ENCODE data around the gene SORCS2.

Gene SORCS2

DNA sequence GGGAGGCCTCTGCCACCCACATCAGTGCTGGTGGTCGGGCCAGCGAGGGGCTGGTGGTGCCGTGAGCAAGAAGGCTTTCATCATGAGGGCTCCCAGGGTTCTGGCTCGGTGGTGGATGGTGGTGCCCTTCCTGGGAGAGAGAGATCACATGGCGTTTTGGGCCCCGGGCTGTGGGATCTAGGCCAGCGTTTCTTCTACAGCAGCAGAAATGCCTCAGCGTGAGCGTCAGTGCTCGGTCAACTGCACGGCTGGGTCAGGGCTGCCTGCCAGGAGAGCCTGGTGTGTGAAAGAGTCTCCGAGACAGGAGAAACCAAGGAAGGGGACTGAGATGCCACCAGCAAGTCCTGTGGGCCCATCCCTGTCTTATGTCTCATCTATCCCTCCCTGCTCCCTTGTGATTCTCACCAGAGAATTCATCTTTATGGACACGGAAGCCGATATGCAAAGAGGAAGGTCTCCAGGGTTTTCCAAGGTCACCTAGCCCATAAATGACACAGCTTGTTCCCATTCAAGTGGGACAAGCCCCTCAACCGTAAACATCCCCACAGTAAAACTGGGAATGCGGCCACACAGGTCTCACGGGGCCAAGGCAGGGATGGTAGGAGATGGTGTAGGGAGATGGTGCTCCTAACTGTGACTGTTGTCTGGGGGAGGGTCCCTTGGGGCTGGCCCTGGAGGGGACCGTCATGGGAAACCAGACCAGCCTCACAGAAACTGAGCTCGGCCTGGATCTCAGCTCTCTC, 99.2 kb downstream of the SORCS2 start:
- no peak for DNase-seq (ENCODE audit: low read depth)

DNA sequence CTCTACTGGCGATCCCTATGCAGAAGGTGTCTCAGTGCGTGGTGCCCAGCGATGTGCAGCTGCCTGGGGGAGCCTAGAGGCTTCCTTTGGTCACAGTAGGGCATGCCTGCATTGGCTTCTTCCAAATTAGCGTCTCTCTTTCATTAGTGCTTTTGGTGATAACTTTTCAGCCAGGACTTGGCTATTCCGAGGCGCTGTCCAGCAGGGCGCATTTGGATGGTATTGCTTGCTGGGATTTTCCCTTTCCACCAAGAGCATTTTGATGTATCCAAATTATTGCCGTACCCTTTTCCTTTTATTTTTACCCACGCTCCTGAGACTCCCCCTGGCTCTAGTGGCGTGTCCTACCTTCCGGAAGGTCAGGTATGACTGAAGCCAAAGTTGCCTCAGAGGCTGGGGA, 101.4 kb downstream of the SORCS2 start:
- no peak for DNase-seq (ENCODE audit: low read depth)

DNA sequence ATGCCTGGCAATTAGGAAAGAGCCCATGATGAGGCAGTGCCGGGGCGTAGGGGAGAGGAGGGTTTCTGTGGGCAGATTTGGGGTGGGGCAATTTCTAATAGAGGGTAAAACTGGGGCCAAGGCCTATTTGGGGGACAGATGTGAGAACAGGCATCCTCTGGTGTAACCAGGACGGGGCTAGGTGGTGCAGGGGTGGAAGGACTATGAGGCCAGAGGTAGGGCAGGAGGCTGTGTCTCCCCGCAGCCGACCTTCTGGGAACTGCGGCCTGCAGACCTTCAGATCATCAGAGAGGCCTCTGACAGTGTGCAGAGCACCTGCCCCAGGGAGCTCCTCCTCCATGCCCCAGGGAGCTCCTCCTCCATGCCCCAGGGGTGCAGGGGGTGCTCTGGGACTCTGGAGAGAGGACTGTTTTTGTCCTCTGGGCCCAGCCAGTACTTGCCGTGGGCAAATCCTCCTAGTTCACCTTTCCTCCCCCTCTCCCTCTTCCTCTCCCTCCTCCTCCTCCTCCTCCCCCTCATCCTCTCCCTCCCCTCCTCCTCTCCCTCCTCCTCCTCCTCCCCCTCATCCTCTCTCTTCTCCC, 101.9 kb downstream of the SORCS2 start:
- no peak for DNase-seq (ENCODE audit: low read depth)

DNA sequence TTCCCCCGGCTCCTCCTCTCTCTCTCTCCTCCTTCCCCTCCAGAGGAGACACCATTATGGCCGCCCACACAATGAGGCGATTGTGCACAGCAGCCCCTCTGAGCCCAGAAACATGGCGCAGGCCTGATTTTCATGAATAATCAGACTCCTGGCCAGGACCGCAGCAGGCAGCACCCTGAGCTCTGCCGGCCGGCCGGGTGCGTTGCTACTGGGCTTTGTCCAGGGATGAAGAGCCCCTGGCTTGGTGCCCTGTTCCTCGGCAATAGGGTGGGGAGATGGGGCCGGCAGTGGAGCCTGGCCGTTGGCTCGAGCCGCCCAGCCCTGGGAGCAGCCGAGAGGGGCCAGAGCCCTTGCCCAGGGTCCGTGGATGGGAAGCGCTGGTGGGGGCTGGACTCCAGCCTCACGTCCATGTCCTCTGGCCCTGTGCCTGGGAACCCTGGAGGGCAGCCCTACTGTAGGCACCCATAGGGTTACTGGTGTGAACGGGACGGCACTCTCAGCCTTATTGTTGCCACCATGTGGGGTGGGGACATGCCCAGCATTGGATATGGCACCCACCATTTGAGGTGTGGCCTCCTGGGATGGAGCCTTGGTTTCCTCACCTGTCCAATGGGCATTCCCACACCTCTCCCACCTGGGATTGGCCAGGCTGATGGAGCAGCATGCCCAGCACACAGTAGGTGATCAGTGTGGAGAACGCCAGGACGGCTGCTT, 103.0 kb downstream of the SORCS2 start:
- DNase-seq (ENCODE audit: low read depth): no peak

DNA sequence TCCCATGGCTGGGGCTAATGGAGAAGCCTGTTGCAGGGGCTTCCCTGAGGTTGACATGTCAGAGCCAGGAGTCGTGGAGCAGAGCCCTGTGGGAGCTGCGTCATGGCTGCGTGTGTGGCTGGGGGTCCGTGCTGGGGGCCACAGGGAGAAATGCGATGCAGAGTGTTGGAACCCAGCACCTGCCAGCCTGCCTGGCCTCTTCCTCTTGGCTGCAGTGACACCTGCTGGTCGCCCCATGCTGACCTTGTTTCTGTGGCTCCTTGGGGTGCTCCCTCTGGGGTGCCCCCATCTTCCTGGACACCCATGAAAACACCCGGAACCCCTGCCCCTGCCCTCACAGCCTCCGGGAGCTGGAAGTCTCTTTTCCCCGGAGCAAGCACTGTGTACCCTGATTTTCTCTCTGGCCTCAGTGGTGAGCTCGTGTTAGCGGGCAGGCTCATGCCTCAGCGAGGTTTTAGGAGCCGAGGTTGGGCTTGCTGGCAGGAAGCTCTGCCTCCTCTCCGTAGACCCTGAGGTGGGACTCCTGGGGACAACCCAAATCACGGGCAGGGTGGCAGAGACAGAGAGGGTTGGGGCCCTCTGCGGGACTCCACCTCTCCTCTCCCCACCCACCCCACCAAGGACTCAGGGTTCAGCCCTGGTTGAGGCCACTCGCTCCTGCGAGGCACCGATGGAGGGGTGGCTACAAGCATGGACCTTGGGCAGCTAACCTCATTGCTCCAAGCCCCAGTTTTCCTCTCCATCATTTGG, 103.7 kb downstream of the SORCS2 start:
- DNase-seq (ENCODE audit: low read depth): no peak

DNA sequence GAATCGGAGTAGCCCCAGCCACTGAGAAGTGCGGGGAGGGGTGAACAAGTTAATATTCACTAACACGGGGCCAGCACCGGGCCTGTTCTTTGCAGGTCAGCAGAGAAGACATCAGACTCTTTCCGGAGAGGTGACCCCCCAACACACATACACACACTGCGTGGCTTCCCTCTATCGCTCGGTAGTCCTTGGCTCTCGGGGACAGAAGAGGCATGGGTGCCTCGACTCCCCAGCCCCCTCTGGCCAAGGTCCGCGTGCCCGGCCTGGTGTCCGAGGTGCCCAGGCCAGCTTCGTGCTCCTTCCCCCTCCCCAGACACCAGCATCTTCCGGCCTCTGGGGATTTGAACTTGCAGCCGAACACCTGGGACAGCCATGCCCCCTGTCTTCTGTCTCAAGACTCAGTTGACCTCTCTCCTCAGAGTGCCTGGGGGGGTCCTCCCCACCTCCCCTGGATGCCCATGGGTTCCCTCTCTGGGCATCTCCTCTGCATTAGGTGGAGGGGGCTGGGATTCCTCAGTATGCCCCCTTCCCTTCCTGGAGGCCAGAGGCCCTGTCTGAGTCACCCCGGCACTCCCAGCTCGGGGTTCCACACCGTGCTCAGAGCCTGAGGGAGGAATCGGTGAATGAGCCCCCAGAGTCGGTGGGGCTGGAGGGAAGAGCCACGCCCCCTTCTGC, 104.5 kb downstream of the SORCS2 start:
- DNase-seq (ENCODE audit: low read depth): no peak

DNA sequence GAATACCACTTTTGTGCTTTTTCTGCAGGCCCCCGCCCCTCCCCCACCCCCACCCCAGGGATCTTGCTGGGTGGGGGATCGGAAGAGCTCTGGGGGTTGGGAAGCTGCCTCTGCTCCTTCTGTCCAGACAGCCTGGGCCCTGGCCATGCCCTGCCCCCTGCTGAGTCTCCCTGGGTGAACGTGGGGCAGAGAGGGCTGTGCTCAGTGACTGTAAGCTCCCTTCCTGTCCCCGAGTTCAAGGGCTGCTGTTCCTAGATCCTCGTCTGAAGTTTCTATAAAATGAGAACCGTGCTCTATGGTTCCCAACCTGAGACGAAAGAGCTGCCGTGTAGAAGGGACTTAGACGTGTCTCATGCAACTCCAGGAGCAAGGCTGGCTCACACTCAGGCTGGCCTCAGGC, 105.0 kb downstream of the SORCS2 start:
- no peak for DNase-seq (ENCODE audit: low read depth)

DNA sequence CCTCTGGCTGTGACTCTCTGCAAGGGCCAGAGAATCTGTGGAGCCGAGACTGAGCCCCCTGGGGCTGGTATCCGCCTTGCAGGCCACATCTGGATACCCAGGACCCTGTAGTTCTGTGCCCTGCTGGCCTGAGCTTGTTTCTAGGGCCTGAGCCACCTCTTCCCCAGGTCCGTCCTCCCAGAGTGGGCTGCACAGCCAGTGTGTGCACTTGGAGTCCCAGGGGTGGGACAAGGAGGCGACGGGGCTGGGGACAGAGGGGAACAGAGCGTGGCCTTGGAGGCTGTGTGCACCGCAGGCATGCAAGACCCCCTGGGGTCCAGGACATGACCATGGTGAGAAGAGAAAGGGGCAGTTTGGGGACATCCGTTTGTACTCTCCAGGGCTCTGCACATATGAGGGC, 105.5 kb downstream of the SORCS2 start:
- DNase-seq (ENCODE audit: low read depth): no peak

DNA sequence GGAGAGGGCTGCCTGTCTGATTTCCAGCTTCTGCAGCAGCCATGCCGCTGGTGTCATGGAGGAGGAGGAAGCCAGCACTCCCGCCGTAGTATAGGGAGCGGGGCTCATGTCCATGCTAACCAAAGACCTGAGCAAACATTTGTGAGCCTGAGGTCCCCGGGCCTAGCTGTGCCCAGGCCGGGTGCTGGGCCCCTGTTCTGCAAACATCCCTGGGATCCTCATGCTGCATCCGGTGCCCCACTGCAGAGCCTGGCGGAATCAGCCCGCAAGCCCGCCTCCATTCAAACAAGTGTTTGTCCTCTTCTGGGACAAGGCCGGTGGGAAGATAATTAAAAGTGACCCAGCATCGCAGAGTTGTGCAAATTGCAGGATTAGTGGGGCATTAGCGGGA, 106.3 kb downstream of the SORCS2 start:
- DNase-seq (ENCODE audit: low read depth): no peak

DNA sequence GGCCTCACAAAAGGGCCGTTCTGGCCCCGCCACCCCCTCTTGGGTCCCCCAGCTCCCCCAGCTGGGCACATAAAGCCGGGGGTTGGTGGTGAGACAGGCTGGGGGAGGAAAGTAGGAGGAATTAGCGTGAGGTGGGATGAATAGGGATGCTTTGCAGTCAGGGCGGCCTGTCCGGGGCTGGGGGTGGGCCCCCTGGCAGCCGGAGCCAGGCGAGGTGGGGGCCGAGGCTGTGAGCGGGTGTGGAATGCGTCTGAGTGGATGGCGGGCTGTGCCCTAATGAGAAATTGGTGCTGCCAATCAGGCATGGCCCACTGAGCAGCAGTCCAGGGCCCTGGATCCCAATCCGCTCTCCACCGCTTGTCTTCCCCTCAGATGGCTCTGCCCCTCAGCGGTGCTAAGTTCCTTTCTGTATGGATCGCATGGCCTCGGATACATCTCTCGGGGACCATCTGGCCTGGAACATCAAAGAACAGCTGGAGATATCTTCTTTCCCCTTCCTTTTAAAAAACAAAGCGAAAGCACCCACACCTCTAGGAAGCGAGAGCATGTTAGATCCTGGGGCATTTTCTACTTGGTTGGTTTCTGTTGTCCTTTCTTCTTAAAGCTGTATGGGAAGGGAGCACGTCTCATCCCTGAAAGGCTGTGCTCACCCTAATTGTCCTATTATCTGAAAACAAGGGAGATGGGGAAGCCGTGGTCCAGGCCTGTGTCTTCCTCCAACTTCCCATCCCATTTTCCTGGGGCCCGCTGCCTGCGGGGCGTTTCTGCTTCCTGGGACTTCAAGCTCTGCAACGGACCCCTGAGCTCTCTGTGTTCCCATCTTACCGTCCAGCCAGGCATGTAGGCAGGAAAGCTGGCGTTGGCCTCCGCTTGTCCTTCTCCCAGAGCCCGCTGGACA, 106.9 kb downstream of the SORCS2 start:
- DNase-seq (ENCODE audit: low read depth): no peak

DNA sequence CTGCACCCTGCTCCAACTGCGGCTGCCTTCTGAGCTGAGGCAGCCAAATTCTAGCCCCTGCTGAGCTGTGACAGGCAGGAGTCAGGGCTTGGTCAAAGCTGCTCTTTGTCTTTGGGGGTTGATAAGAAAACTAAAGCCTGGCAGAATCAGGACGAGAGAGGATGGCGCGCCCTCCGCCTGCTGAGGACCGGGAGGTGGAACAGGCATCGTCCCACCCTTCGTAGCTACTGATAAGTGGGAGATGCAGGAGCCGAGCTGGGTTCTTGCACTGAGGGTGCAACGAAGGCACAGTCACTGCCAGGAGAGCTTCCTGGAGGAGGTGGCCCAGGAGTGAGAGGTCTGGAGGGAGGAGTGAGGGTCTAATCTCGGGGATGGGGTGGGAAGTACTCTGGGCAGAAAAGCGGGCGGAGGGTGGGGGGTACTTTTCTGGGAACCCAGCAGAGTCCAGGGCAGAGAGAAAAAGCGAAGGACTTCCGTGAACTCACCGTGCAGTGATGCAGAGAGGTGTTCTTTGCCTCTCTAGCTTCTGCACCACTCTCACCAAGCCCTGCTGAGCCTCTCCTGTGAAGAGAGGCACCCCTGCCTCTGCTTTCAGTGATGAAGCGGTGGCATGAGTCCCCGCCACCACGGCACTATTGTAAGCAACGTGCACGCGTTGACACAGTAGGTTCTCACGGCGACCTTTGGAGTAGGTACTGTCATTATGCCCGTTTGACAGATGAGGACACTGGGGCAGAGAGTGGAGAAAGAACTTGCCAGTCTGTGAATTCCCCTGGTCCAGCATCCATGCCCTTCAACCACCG, 107.8 kb downstream of the SORCS2 start:
- DNase-seq (ENCODE audit: low read depth): no peak

DNA sequence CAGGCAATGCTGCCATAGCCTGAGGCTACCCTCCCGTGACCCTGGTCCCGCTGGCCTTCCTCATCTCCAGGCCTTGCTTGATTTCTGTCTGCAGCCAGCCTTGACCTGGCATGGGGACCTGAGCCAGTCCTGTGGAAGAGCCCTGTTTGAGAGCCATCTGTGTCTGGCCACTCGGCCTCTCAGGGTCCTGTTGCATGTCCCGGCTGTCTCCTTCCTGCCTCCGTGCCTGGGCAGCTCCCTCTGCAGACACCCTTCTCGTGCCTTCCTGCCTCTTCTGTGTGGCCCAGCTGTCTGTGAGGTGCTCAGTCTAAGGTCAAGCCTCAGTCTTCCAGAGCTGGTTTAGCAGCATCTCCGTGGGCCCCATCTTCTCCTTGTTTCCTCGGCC, 108.4 kb downstream of the SORCS2 start:
- no peak for DNase-seq (ENCODE audit: low read depth)

DNA sequence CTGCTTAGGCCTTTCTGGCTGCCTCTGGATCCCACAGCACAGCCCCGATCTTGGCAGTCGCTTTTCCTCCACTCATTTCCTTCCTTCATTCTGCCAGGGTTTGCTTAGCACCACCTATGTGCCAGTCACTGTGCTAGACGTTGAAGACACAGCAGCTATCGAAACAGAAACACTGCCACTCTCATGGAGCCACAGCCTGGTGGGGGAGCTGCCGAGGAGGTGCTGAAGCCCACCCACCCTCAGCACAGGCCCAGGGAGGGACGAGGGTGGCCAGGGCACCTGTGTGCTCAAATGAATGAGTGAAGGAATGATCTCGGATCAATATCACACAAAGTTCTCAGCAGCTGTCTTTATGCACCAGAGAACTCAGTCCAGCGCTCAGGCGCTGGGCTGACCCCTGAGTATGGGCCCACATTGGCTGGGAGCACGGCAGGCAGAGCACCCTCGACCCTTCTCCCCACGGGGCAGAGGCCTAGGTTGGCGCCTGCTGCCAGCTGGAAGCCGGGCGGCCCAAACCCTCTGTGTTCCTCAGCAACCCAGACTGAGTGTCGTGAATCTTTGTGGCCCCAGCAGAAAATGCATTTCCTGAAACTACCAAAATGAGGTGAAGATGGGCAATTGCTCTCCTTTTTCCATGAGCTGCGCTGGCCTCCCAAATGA, 108.9 kb downstream of the SORCS2 start:
- no peak for DNase-seq (ENCODE audit: low read depth)

DNA sequence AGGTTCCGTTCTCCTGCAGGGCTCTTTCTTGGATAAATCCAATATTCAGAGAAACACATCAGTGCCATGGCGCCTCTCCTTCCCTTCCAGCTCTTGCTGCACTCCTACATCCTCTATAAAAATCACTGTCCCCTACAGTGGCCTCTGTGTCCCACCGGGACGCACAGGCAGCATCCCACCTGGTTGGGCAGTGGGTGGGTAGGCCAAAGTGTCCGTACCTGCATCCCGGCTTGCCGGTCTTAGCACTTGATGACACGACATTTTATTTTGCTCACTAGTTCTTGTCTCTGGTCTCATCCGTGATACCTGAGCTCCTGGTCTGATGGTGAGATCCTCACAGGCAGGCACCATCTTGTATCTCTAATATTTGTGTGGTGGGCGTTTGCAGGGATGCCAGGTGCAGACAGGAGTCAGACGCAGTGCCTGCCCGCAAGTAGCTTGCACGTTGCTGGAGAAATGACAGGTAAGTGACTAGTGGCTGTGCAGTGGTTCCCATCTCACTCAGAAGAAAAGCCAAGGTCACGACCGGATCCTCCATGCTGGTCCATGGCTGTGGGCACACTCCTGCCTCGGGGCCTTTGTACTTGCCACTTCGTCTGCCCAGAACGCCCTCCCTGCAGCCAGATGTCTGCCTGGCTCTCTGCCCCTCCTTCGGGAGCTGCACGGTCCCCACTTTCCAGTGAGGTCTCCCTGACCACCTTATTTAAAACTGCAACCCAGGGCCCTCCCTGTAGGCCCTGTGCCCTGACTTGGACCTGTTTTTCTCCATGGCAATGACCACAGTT, 109.7 kb downstream of the SORCS2 start:
- DNase-seq (ENCODE audit: low read depth): no peak

DNA sequence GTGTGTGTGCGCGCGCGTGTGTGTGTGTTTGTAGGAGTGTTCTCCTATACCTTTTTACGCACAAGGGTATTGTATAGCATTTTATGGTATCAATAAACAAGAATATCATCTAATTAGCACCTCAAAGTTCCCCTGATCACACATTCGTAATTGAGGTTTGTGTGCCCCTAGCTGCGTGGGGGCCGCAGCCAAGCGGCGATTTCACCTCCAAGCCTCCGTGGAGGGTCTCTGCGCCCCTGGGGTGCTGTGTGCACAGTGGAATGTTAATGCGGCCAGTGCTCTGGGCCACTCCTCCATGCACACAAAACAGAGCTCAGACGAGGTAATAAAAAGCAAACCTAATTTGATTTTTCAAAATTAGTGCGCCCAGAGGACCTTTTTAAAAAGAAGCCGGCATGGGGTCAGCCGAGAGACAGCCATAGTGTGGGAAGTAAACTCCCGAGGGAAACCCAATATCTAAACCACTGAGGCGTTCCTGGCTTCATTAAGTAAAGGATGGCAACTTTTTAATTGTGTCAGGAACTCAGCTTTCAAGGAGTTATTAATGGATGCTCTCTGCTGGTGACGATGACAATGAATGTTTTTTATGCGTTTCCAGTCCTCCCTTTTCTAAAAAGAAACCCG, 110.6 kb downstream of the SORCS2 start:
- no peak for DNase-seq (ENCODE audit: low read depth)

DNA sequence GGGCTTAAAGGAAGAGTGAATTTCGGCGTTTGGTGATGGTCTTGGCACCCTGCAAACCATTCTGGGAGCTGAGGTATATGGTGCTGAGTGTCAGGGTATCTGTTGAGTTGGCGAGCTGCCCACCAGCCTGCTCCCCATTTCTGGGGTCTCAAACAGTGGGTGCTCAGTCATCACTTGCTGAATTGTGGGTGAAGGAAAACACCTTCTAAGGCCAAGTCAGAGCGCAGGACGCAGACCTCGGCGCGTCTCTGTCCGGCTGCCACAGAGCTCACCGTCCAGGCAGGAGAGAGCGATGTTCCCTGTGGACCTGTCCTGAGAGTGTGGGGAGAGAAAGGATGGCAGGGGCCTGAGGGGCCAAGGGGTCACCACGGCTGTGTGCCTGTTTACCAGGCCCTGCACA, 111.2 kb downstream of the SORCS2 start:
- no peak for DNase-seq (ENCODE audit: low read depth)

DNA sequence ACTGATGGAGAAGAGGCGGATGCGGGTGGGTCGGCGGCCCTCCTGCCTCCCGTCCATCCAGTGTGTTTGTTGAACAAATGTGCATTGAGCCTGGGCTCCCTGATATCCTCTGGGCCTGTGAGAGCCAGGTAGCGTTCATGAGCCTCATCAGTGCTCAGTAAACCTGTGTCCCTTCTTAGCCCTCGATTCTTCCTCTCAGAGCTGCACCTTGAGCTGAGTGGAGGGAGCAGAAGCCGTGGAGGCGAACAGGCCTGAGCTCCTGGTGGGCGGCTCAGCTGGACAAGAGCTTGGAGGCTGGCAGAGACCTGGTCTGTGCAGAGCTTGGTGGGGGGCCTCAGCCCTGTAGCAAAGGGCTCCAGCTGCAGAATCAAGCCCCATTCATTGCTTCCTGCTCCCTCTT, 112.1 kb downstream of the SORCS2 start:
- no peak for DNase-seq (ENCODE audit: low read depth)

Measured in stimulated activated CD8-positive, alpha-beta memory T cell treated with anti-CD3 and anti-CD28 coated beads, Interleukin-15, amount 100 ng/mL, for 24 hours (primary cell).